SK-N-SH (cell line): ENCODE results near the gene SPINT1.

Source experiments
- EP300 ChIP-seq, 2 experiments: IDR thresholded peaks; 2 replicates each; pipeline versions ENCODE4 v1.4.0 to v1.6.1; 2012; ENCODE audit warnings: borderline replicate concordance in 1 of 2, low read depth in 1 of 2, low read length in 1 of 2
- RAD21 ChIP-seq: IDR thresholded peaks from 2 replicates; pipeline ENCODE4 v1.6.1; 2012; ENCODE audit warnings: mild to moderate bottlenecking, low read length
- SIN3A ChIP-seq: IDR thresholded peaks from 2 replicates; pipeline ENCODE4 v1.6.1; 2012; ENCODE audit warnings: low read depth, mild to moderate bottlenecking, low read length, moderate library complexity, borderline replicate concordance
- TF ChIP-seq, protein P1 (sequence below): fragments of 200-600 bp; sonication (generic); IDR thresholded peaks from 2 replicates; pipeline ENCODE4 v1.6.1; 2017; ENCODE audit warnings: antibody characterized with exemption, mild to moderate bottlenecking, moderate library complexity
- TF ChIP-seq, protein P2 (sequence below): IDR thresholded peaks from 2 replicates; pipeline ENCODE4 v1.6.1; 2012; ENCODE audit warnings: mild to moderate bottlenecking, low read depth, low read length, moderate library complexity

DNA sequence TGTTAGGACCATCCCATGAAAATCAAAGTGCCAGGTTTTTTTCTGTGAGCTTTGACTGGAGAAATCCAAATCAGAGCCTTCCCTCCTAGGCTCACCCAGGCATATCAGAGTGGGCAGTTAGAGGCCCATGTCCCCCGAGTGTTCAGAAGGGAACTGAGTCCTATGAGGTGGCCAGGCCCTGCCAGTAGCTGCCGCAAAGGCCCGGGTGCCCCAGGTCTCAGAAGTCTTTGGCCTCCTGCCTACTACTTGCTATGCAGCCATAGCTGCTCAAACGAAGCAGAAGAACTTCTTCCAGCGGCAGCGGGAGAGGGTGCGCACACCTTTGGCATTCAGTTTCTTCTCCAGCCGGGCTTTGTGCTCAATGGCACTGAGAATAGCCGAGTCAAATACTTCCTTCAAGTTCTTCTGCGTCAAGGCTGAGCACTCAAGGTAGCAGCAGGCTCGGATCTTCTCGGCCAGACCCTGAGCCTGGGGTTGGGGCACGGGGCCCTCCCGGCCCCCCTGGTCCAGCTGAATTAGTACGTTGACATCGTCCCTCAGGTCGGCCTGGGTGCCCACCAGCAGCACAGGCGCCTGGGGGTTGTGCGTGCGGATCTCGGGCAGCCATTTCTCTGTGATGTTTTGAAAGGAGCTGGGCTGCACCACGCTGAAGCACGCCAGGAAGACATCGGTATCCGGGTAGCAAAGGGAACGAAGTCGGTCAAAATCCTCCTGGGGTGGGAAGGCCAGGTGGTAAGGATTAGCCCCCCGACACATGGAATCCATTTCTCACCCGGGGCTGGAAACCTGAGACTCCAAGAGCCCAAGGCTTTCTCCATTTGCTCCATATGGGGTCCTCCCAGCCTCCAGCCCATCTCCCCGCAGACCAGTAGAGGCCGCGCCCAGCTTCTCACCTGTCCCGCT, 29.2 kb downstream of the SPINT1 start:
- TF ChIP-seq, protein P1, sequence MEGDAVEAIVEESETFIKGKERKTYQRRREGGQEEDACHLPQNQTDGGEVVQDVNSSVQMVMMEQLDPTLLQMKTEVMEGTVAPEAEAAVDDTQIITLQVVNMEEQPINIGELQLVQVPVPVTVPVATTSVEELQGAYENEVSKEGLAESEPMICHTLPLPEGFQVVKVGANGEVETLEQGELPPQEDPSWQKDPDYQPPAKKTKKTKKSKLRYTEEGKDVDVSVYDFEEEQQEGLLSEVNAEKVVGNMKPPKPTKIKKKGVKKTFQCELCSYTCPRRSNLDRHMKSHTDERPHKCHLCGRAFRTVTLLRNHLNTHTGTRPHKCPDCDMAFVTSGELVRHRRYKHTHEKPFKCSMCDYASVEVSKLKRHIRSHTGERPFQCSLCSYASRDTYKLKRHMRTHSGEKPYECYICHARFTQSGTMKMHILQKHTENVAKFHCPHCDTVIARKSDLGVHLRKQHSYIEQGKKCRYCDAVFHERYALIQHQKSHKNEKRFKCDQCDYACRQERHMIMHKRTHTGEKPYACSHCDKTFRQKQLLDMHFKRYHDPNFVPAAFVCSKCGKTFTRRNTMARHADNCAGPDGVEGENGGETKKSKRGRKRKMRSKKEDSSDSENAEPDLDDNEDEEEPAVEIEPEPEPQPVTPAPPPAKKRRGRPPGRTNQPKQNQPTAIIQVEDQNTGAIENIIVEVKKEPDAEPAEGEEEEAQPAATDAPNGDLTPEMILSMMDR = no peak
- TF ChIP-seq, protein P2, sequence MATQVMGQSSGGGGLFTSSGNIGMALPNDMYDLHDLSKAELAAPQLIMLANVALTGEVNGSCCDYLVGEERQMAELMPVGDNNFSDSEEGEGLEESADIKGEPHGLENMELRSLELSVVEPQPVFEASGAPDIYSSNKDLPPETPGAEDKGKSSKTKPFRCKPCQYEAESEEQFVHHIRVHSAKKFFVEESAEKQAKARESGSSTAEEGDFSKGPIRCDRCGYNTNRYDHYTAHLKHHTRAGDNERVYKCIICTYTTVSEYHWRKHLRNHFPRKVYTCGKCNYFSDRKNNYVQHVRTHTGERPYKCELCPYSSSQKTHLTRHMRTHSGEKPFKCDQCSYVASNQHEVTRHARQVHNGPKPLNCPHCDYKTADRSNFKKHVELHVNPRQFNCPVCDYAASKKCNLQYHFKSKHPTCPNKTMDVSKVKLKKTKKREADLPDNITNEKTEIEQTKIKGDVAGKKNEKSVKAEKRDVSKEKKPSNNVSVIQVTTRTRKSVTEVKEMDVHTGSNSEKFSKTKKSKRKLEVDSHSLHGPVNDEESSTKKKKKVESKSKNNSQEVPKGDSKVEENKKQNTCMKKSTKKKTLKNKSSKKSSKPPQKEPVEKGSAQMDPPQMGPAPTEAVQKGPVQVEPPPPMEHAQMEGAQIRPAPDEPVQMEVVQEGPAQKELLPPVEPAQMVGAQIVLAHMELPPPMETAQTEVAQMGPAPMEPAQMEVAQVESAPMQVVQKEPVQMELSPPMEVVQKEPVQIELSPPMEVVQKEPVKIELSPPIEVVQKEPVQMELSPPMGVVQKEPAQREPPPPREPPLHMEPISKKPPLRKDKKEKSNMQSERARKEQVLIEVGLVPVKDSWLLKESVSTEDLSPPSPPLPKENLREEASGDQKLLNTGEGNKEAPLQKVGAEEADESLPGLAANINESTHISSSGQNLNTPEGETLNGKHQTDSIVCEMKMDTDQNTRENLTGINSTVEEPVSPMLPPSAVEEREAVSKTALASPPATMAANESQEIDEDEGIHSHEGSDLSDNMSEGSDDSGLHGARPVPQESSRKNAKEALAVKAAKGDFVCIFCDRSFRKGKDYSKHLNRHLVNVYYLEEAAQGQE = no peak
- TF ChIP-seq EP300 (IDR thresholded peaks at IDR 0.05; ENCODE audit: borderline replicate concordance in 1 of 2, low read depth in 1 of 2, low read length in 1 of 2) (no peak), RAD21 (no peak), SIN3A (no peak)
